HCT116 (cell line): Measurements from ENCODE around the gene LRRC1. TPM values are rescaled to one million over a fixed set of nuclear protein-coding genes. Genes with fewer than 3 reads are reported as not detected.

Source experiments
- ATAC-seq: fragments of 200-7000 bp; cut with Tn5 transposase; 2 replicates; pipeline ENCODE4 v1.9.1; 2020; ENCODE audit warnings: mild to moderate bottlenecking, moderate library complexity
- BruUV-seq: library from RNA; stranded (reverse); fragments of 400-500 nt; replicated peaks from 2 replicates; lab custom pipeline; 2021; lab: Mats Ljungman, UMichigan
- CTCF ChIA-PET: fragments of 300-600 bp; sonication (Branson Sonifier 250); formaldehyde crosslinking; loops from one replicate; lab custom pipeline; 2021; ENCODE audit warnings: antibody characterized with exemption; lab: Charles Lee
- POLR2A ChIA-PET: fragments of 300-600, 350-600 bp; sonication (Branson Sonifier 250); formaldehyde crosslinking; loops from one replicate; lab custom pipeline; 2021; ENCODE audit warnings: antibody characterized with exemption; lab: Charles Lee
- RAD21 ChIA-PET, 2 experiments: fragments of 300-600 bp; sonication (Branson Sonifier 250); formaldehyde crosslinking; loops; one replicate each; lab custom pipeline; 2023; ENCODE audit warnings: low total read pairs in 2 of 2; ENCODE audit not compliant: uncharacterized antibody in 2 of 2, unreplicated experiment in 2 of 2, low non-redundant PET in 1 of 2; lab: Charles Lee
- DNase-seq: peaks from one replicate; pipeline ENCODE4 v3.0.0-alpha.2; 2010; ENCODE audit warnings: low read depth, low spot score
- H2AFZ ChIP-seq: fragments of 200-600 bp; shearing (Covaris generic), sonication (generic); 2 replicates; pipeline ENCODE4 v1.6.1; 2017; ENCODE audit warnings: low read depth, mixed run types, mixed read lengths, antibody characterized with exemption, low read length; ENCODE audit not compliant: poor library complexity, severe bottlenecking
- H3K27ac ChIP-seq: 2 replicates; pipeline ENCODE4 v1.5.1; 2012; ENCODE audit warnings: low read depth, low read length
- H3K27me3 ChIP-seq: fragments of 200-600 bp; sonication (generic); 2 replicates; pipeline ENCODE4 v1.6.1; 2016; ENCODE audit warnings: mixed run types, low read length, mixed read lengths; ENCODE audit not compliant: insufficient read depth
- H3K36me3 ChIP-seq, 2 experiments: fragments of 200-500 bp in 1 of 2; fragments of 200-600 bp in 1 of 2; sonication (Bioruptor generic) in 1 of 2; sonication (generic) in 1 of 2; 2 replicates each; pipeline versions ENCODE4 v1.5.1 to v1.6.1; 2014 to 2016; ENCODE audit warnings: low read length in 2 of 2, inconsistent platforms in 1 of 2, mixed read lengths in 1 of 2, mixed run types in 1 of 2; ENCODE audit not compliant: insufficient read depth in 2 of 2, control insufficient read depth in 1 of 2
- H3K4me1 ChIP-seq, 2 experiments: fragments of 200-600 bp in 1 of 2; sonication (generic) in 1 of 2; 2 replicates each; pipeline versions ENCODE4 v1.5.1 to v1.6.1; 2012 to 2017; ENCODE audit warnings: low read length in 2 of 2, inconsistent platforms in 1 of 2, mild to moderate bottlenecking in 1 of 2, mixed read lengths in 1 of 2, mixed run types in 1 of 2, moderate library complexity in 1 of 2; ENCODE audit not compliant: insufficient read depth in 2 of 2, control insufficient read depth in 1 of 2
- H3K4me2 ChIP-seq: fragments of 200-600 bp; sonication (generic); 2 replicates; pipeline ENCODE4 v1.6.1; 2017; ENCODE audit warnings: mixed run types, low read length, mixed read lengths
- H3K4me3 ChIP-seq, 2 experiments: fragments of 200-600 bp in 1 of 2; sonication (generic) in 1 of 2; replicated peaks in 1 of 2; 2 replicates each; pipeline ENCODE4 v1.5.1; 2011 to 2016; ENCODE audit warnings: low read length in 2 of 2, control low read depth in 1 of 2, low read depth in 1 of 2, mild to moderate bottlenecking in 1 of 2, mixed read lengths in 1 of 2, mixed run types in 1 of 2
- H3K79me2 ChIP-seq: fragments of 200-600 bp; sonication (generic); 2 replicates; pipeline ENCODE4 v1.6.1; 2017; ENCODE audit warnings: mild to moderate bottlenecking, mixed run types, low read length, moderate library complexity, mixed read lengths; ENCODE audit not compliant: insufficient read depth
- H3K9ac ChIP-seq: fragments of 200-600 bp; sonication (generic); 2 replicates; pipeline ENCODE4 v1.6.1; 2016; ENCODE audit warnings: low read length, mixed read lengths
- H3K9me2 ChIP-seq: fragments of 200-600 bp; sonication (generic), shearing (Covaris generic); 2 replicates; pipeline ENCODE4 v1.6.1; 2017; ENCODE audit warnings: mixed run types, mild to moderate bottlenecking, moderate library complexity; ENCODE audit not compliant: insufficient read depth
- H3K9me3 ChIP-seq, 2 experiments: fragments of 200-500 bp in 1 of 2; fragments of 200-600 bp in 1 of 2; sonication (Bioruptor generic) in 1 of 2; sonication (generic) in 1 of 2; 2 replicates each; pipeline ENCODE4 v1.6.1; 2014 to 2017; ENCODE audit warnings: low read length in 2 of 2, mixed read lengths in 2 of 2, inconsistent platforms in 1 of 2, low read depth in 1 of 2, mild to moderate bottlenecking in 1 of 2, mixed run types in 1 of 2, moderate library complexity in 1 of 2; ENCODE audit not compliant: control insufficient read depth in 1 of 2, insufficient read depth in 1 of 2
- H4K20me1 ChIP-seq: fragments of 200-600 bp; sonication (generic), shearing (Covaris generic); 2 replicates; pipeline ENCODE4 v1.6.1; 2017; ENCODE audit warnings: mixed run types, mild to moderate bottlenecking, moderate library complexity; ENCODE audit not compliant: insufficient read depth
- CEBPB ChIP-seq: IDR thresholded peaks from 2 replicates; pipeline ENCODE4 v1.6.1; 2012; ENCODE audit warnings: low read depth
- CTCF ChIP-seq, 3 experiments: fragments of 200-600 bp in 1 of 3; sonication (generic) in 1 of 3; IDR thresholded peaks in 2 of 3; conservative IDR thresholded peaks in 1 of 3; 2 replicates each; pipeline ENCODE4 v1.5.1; 2012 to 2017; ENCODE audit warnings: low read depth in 2 of 3, low read length in 2 of 3, antibody characterized with exemption in 1 of 3, borderline replicate concordance in 1 of 3, control low read depth in 1 of 3, mild to moderate bottlenecking in 1 of 3, mixed read lengths in 1 of 3, mixed run types in 1 of 3, moderate library complexity in 1 of 3; ENCODE audit not compliant: insufficient read depth in 1 of 3
- POLR2A ChIP-seq: IDR thresholded peaks from 2 replicates; pipeline ENCODE4 v1.7.0; 2011; ENCODE audit warnings: borderline replicate concordance; ENCODE audit not compliant: insufficient read depth, insufficient read length; ENCODE audit errors: extremely low read depth
- RAD21 ChIP-seq: IDR thresholded peaks from 2 replicates; pipeline ENCODE4 v1.6.1; 2012; ENCODE audit warnings: low read depth, mild to moderate bottlenecking
- REST ChIP-seq: IDR thresholded peaks from 2 replicates; pipeline ENCODE4 v1.6.1; 2012; ENCODE audit warnings: low read depth
- ZNF274 ChIP-seq: fragments of 200-500 bp; sonication (Bioruptor generic); IDR thresholded peaks from 2 replicates; pipeline ENCODE4 v1.6.1; 2014; ENCODE audit warnings: mild to moderate bottlenecking, low read depth, low read length, inconsistent platforms
- intact Hi-C: fragments of 100-400 bp; cut with micrococcal nuclease; formaldehyde crosslinking; loops from 2 replicates; pipeline ENCODE4 v1.10.0; 2022
- total RNA-seq: library from RNA; stranded (reverse); gene quantifications from one replicate; pipeline ENCODE4 v1.2.1, GENCODE V29; 2021; ENCODE audit not compliant: unreplicated experiment

LRRC1 gene
- total RNA-seq, 1 experiment from 2014 or later, result 19.8 TPM

- RAD21 ChIA-PET, result interaction anchor here in 1 of 2 experiments (0.7 kb wide), 1 partner anchor 142 kb away, joined by 4 read pairs; no protein-coding TSS in a partner anchor
- no peaks in the 10 kb centered on the region for H3K36me3 ChIP-seq
- CTCF ChIA-PET, result no interaction called here
- H3K79me2 ChIP-seq, result peaks cover 67% of the 10 kb centered on the region
- no TSS peak for BruUV-seq
- no peak overlapping the region for H3K4me3 ChIP-seq
- no peak for DNase-seq
- POLR2A ChIA-PET, result no interaction called here
- TF ChIP-seq ZNF274 (no peak), RAD21 (no peak), POLR2A (no peak), REST (no peak)
- H3K9me2 ChIP-seq, result no peaks in the 10 kb centered on the region
- H3K9ac ChIP-seq, result no peak overlapping the region
- 0 out of 2 replicates have a peak, but pooled peaks cover 3% of the 10 kb centered on the region for H4K20me1 ChIP-seq
- H3K9me3 ChIP-seq, result no peaks in the 10 kb centered on the region
- H3K4me1 ChIP-seq, result peaks cover 35 to 39% of the 10 kb centered on the region in 2 experiments
- intact Hi-C loops, result no loop called here
- no peak overlapping the region for H3K27ac ChIP-seq
- no peak overlapping the region for H3K4me2 ChIP-seq
- H3K27me3 ChIP-seq, result no peaks in the 10 kb centered on the region
- H2AFZ ChIP-seq, result no peak overlapping the region
- no peak for ATAC-seq
Observed at GRCh38 chr6:53813801-53814200, 19.0 kb downstream of the LRRC1 start.

- H4K20me1 ChIP-seq, result 0 out of 2 replicates have a peak, but pooled peaks cover under 1% of the 10 kb centered on the region
- ATAC-seq (no peak), DNase-seq (no peak)
- H3K27me3 ChIP-seq, result no peaks in the 10 kb centered on the region
- intact Hi-C loops, result no loop called here
- no peak overlapping the region for H3K4me2 ChIP-seq
- H3K4me3 ChIP-seq, result no peak overlapping the region
- H3K4me1 ChIP-seq, result peaks cover 35 to 39% of the 10 kb centered on the region in 2 experiments
- H2AFZ ChIP-seq, result no peak overlapping the region
- H3K36me3 ChIP-seq, result no peaks in the 10 kb centered on the region
- no peaks in the 10 kb centered on the region for H3K9me3 ChIP-seq
- H3K27ac ChIP-seq, result no peak overlapping the region
- ChIA-PET RAD21 (interaction anchor here in 1 of 2 experiments (0.6 kb wide), 1 partner anchor 14 kb away, joined by 4 read pairs; no protein-coding TSS in a partner anchor), CTCF (no interaction called here), POLR2A (no interaction called here)
- BruUV-seq, result no TSS peak
- H3K9me2 ChIP-seq, result no peaks in the 10 kb centered on the region
- H3K79me2 ChIP-seq, result peaks cover 73% of the 10 kb centered on the region
- TF ChIP-seq CTCF (IDR thresholded peaks at IDR 0.05 in 2 of 3, conservative IDR thresholded peaks at IDR 0.05 in 1 of 3; ENCODE audit: borderline replicate concordance in 1 of 3, insufficient read depth in 1 of 3, low read depth in 2 of 3, low read length in 2 of 3) (no peak), CEBPB (no peak)
- no peak overlapping the region for H3K9ac ChIP-seq
Observed at GRCh38 chr6:53814353-53814752, 19.5 kb downstream of the LRRC1 start.
